NB4 (cell line): Measurements from ENCODE around the gene SLC16A1.

Source experiments
- DNase-seq: peaks from one replicate; pipeline ENCODE4 v3.0.0; 2010; ENCODE audit warnings: low read depth
- H3K4me3 ChIP-seq: one replicate; pipeline ENCODE4 v1.5.1; 2011; ENCODE audit warnings: mild to moderate bottlenecking, low read depth, low read length, moderate library complexity
- CTCF ChIP-seq: IDR thresholded peaks from one replicate; pipeline ENCODE4 v1.5.1; 2012; ENCODE audit warnings: low read depth, low read length
- MAX ChIP-seq: IDR thresholded peaks from 2 replicates; pipeline ENCODE4 v1.6.1; 2011; ENCODE audit warnings: low read depth, low read length
- MYC ChIP-seq: IDR thresholded peaks from 2 replicates; pipeline ENCODE4 v1.6.1; 2011; ENCODE audit warnings: low read depth, low read length
- POLR2A ChIP-seq: IDR thresholded peaks from 2 replicates; pipeline ENCODE4 v1.6.1; 2011; ENCODE audit warnings: mild to moderate bottlenecking; ENCODE audit not compliant: insufficient read length; ENCODE audit errors: extremely low read depth

The SLC16A1 gene

GRCh38 chr1:112950426-112950825 is 5.6 kb downstream of the SLC16A1 start:
- no peak for TF ChIP-seq CTCF
- no peak for TF ChIP-seq MAX
- no peak for TF ChIP-seq POLR2A
- no peak for TF ChIP-seq MYC

GRCh38 chr1:112946683-112947082 is 9.3 kb downstream of the SLC16A1 start:
- TF ChIP-seq POLR2A (no peak), CTCF (no peak), MAX (no peak), MYC (no peak)
- no peak overlapping the region for H3K4me3 ChIP-seq
- no peak for DNase-seq

More at GRCh38 chr1:112950426-112950825, 5.6 kb downstream of the SLC16A1 start:
- no peak overlapping the region for H3K4me3 ChIP-seq
- no peak for DNase-seq

GRCh38 chr1:112939810-112940209 is 16.2 kb downstream of the SLC16A1 start:
- no peak overlapping the region for H3K4me3 ChIP-seq
- TF ChIP-seq POLR2A (no peak), CTCF (no peak), MYC (no peak)
- DNase-seq: no peak

GRCh38 chr1:112938210-112938609 is 17.8 kb downstream of the SLC16A1 start:
- H3K4me3 ChIP-seq: no peak overlapping the region
- no peak for TF ChIP-seq POLR2A
- TF ChIP-seq MYC: no peak
- DNase-seq: no peak

- no peak overlapping the region for H3K4me3 ChIP-seq
- no peak for DNase-seq
- TF ChIP-seq POLR2A: no peak
- TF ChIP-seq MAX: no peak
- no peak for TF ChIP-seq MYC
- no peak for TF ChIP-seq CTCF
These were observed 18.5 kb downstream of the SLC16A1 start for GRCh38 chr1:112937495-112937894.

- TF ChIP-seq POLR2A: no peak
- no peak for TF ChIP-seq MAX
- no peak for TF ChIP-seq CTCF
- TF ChIP-seq MYC: no peak
- H3K4me3 ChIP-seq: no peak overlapping the region
- DNase-seq: no peak
These were observed 18.9 kb downstream of the SLC16A1 start for GRCh38 chr1:112937070-112937469.

GRCh38 chr1:112935461-112936111 is 20.4 kb downstream of the SLC16A1 start:
- H3K4me3 ChIP-seq: no peak overlapping the region
- peak; percentile 42 for DNase-seq
- TF ChIP-seq POLR2A (no peak), MYC (no peak), CTCF (no peak), MAX (no peak)
